ENCODE data around the gene CDH23.

CDH23 gene

DNA sequence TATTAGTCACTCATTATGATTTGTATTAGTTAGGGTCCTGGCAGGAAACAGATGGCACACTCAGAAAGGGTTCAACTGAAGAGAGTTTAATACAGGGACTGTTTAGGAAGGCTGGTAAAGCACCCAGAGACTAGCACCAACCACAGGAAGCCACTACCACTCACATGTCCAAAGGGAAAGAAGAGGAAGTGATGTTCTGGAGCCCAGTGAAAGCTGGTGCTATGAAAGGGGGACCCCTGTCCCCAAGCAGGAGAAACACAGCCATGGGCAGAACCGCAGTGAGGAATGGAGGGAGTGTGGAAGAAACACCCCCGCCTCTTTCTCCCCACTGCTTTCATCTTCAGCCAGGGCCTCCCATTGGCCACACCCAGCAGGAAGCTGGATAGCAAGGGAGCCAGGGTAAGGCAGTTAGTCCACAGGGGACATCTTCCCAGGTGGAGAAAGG is 379.8 kb downstream of the CDH23 start:
- peaks cover 4% of the 10 kb centered on the region for H3K79me1 ChIP-seq (ENCODE audit: low read length)
- H2AFZ ChIP-seq (ENCODE audit: insufficient read depth, low read length, poor library complexity), result no peak overlapping the region
- no peak overlapping the region for H3K14ac ChIP-seq (ENCODE audit: low read length)
- no peak overlapping the region for H3K18ac ChIP-seq (ENCODE audit: low read length)
- no peak for DNase-seq
- H2BK120ac ChIP-seq (ENCODE audit: insufficient read depth, low read length, poor library complexity), result no peak overlapping the region
- no peak overlapping the region for H2AK5ac ChIP-seq (ENCODE audit: low read length)
- no peak overlapping the region for H3K27ac ChIP-seq (ENCODE audit: low read depth, low read length)
- no peak overlapping the region for H3K4me3 ChIP-seq (ENCODE audit: low read depth, low read length)
- no peak overlapping the region for H4K12ac ChIP-seq (ENCODE audit: low read depth, low read length)
- no CpG with 5 or more reads among the region's 2 CpGs for WGBS (ENCODE audit: extremely low coverage, insufficient coverage, insufficient read length)
- peaks cover 5 to 8% of the 10 kb centered on the region in 2 experiments for H3K4me1 ChIP-seq (ENCODE audit: control insufficient read depth in 1 of 2, insufficient read depth in 2 of 2, low read length in 2 of 2)
- H3K9me3 ChIP-seq (ENCODE audit: insufficient read depth, low read depth, low read length), result peaks cover 3% of the 10 kb centered on the region
- H2BK12ac ChIP-seq (ENCODE audit: low read length), result no peak overlapping the region
- peaks cover 2% of the 10 kb centered on the region for H3K79me2 ChIP-seq (ENCODE audit: control insufficient read depth, insufficient read depth, low read length, poor library complexity)
- no peak overlapping the region for H3K23ac ChIP-seq (ENCODE audit: low read length)
- peaks cover 3% of the 10 kb centered on the region for H3K27me3 ChIP-seq (ENCODE audit: insufficient read depth, low read length)
- no peaks in the 10 kb centered on the region for H3K36me3 ChIP-seq (ENCODE audit: control insufficient read depth in 1 of 2, insufficient read depth in 2 of 2, low read length in 2 of 2)
- H3K4me2 ChIP-seq (ENCODE audit: low read length), result no peak overlapping the region
- H2BK5ac ChIP-seq (ENCODE audit: low read depth, low read length, poor library complexity), result no peak overlapping the region
- H3K4ac ChIP-seq (ENCODE audit: low read depth, low read length), result no peak overlapping the region
- no peak overlapping the region for H3K9ac ChIP-seq (ENCODE audit: low read length)
- no peak overlapping the region for H4K8ac ChIP-seq (ENCODE audit: low read depth, low read length)
- no peak overlapping the region for H4K91ac ChIP-seq (ENCODE audit: low read depth, low read length)

- peaks cover 3 to 8% of the 10 kb centered on the region in 2 experiments for H3K4me1 ChIP-seq (ENCODE audit: control insufficient read depth in 1 of 2, insufficient read depth in 2 of 2, low read length in 2 of 2)
- H4K8ac ChIP-seq (ENCODE audit: low read depth, low read length), result no peak overlapping the region
- no peak overlapping the region for H3K4me3 ChIP-seq (ENCODE audit: low read depth, low read length)
- no peak overlapping the region for H3K9ac ChIP-seq (ENCODE audit: low read length)
- H2AFZ ChIP-seq (ENCODE audit: insufficient read depth, low read length, poor library complexity), result no peak overlapping the region
- peaks cover 3% of the 10 kb centered on the region for H3K27me3 ChIP-seq (ENCODE audit: insufficient read depth, low read length)
- DNase-seq, result no peak
- H4K12ac ChIP-seq (ENCODE audit: low read depth, low read length), result no peak overlapping the region
- peaks cover 2% of the 10 kb centered on the region for H3K79me2 ChIP-seq (ENCODE audit: control insufficient read depth, insufficient read depth, low read length, poor library complexity)
- H2BK120ac ChIP-seq (ENCODE audit: insufficient read depth, low read length, poor library complexity), result no peak overlapping the region
- no peak overlapping the region for H2BK12ac ChIP-seq (ENCODE audit: low read length)
- H3K4ac ChIP-seq (ENCODE audit: low read depth, low read length), result no peak overlapping the region
- WGBS (ENCODE audit: extremely low coverage, insufficient coverage, insufficient read length), result no CpG with 5 or more reads among the region's 17 CpGs
- H3K36me3 ChIP-seq (ENCODE audit: control insufficient read depth in 1 of 2, insufficient read depth in 2 of 2, low read length in 2 of 2), result no peaks in the 10 kb centered on the region
- no peak overlapping the region for H3K27ac ChIP-seq (ENCODE audit: low read depth, low read length)
- no peak overlapping the region for H3K14ac ChIP-seq (ENCODE audit: low read length)
- H3K23ac ChIP-seq (ENCODE audit: low read length), result no peak overlapping the region
- no peak overlapping the region for H2BK5ac ChIP-seq (ENCODE audit: low read depth, low read length, poor library complexity)
- no peak overlapping the region for H3K18ac ChIP-seq (ENCODE audit: low read length)
- H4K91ac ChIP-seq (ENCODE audit: low read depth, low read length), result no peak overlapping the region
- H2AK5ac ChIP-seq (ENCODE audit: low read length), result no peak overlapping the region
- H3K4me2 ChIP-seq (ENCODE audit: low read length), result no peak overlapping the region
- peaks cover 3% of the 10 kb centered on the region for H3K9me3 ChIP-seq (ENCODE audit: insufficient read depth, low read depth, low read length)
- H3K79me1 ChIP-seq (ENCODE audit: low read length), result peaks cover 4% of the 10 kb centered on the region
Observed at GRCh38 chr10:71777213-71777985, 380.7 kb downstream of the CDH23 start.

DNA sequence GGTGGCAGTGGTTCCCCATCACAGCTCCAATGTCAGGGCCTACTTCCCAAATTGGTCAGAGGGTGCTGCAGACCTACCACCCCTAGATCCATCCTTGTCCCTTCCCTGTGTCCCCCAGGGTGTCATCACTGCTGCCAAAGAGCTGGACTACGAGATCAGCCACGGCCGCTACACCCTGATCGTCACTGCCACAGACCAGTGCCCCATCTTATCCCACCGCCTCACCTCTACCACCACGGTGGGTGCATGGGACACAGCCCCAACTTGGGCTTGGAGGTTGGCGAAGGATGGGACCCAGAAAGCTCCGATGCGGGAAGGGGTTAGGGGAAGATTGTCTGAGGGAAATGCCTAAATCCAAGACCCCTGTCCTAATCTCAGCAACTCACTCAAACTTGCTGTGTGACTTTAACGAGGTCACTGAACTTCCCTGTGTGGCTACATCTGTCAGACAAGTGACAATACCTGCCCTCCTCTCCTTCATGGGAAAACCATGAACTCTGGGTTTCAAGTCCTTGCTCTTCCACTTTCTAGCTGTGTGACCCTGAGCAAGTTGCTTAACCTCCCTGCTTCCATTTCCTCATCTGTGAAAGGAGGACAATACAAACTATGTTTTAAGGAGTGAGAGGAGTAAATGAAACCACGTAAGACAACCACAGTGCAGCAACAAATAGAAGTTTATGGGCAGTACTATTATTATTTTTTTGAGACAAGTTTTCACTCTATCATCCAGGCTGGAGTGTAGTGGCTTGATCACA is 381.5 kb downstream of the CDH23 start:
- H4K12ac ChIP-seq (ENCODE audit: low read depth, low read length), result no peak overlapping the region

DNA sequence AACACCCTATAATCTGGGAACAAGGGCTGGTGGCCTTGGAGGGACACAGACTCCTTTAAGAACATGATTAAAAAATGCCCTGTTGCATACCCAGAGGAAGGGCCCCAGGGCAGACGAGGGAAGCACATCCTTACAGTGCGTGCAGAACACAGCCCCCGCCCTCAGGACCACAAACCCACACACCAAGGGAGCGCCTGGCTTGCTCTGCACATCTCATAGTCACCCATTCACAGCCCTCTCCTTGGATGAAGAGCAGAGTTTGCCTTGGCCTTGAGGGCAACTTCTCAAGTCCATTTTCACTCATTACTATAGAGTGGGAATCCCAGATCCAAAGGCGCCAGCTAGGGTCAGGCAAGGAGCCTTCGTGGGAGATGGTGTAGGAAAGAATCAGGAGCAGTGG is 382.9 kb downstream of the CDH23 start:
- no peak overlapping the region for H3K4me2 ChIP-seq (ENCODE audit: low read length)
- H3K4ac ChIP-seq (ENCODE audit: low read depth, low read length), result no peak overlapping the region
- no peaks in the 10 kb centered on the region for H3K36me3 ChIP-seq (ENCODE audit: control insufficient read depth in 1 of 2, insufficient read depth in 2 of 2, low read length in 2 of 2)
- no peaks in the 10 kb centered on the region for H3K79me1 ChIP-seq (ENCODE audit: low read length)
- no peak overlapping the region for H3K4me3 ChIP-seq (ENCODE audit: low read depth, low read length)
- H2BK120ac ChIP-seq (ENCODE audit: insufficient read depth, low read length, poor library complexity), result no peak overlapping the region
- H3K4me1 ChIP-seq (ENCODE audit: control insufficient read depth in 1 of 2, insufficient read depth in 2 of 2, low read length in 2 of 2), result no peaks in the 10 kb centered on the region
- no peak overlapping the region for H3K23ac ChIP-seq (ENCODE audit: low read length)
- H2BK12ac ChIP-seq (ENCODE audit: low read length), result no peak overlapping the region
- H4K12ac ChIP-seq (ENCODE audit: low read depth, low read length), result no peak overlapping the region
- H4K8ac ChIP-seq (ENCODE audit: low read depth, low read length), result no peak overlapping the region
- H3K79me2 ChIP-seq (ENCODE audit: control insufficient read depth, insufficient read depth, low read length, poor library complexity), result no peaks in the 10 kb centered on the region
- no peak overlapping the region for H3K9ac ChIP-seq (ENCODE audit: low read length)
- H3K9me3 ChIP-seq (ENCODE audit: insufficient read depth, low read depth, low read length), result peaks cover 3% of the 10 kb centered on the region
- H3K18ac ChIP-seq (ENCODE audit: low read length), result no peak overlapping the region
- no peak for DNase-seq
- H2BK5ac ChIP-seq (ENCODE audit: low read depth, low read length, poor library complexity), result no peak overlapping the region
- no peak overlapping the region for H3K14ac ChIP-seq (ENCODE audit: low read length)
- no peak overlapping the region for H2AK5ac ChIP-seq (ENCODE audit: low read length)
- WGBS (ENCODE audit: extremely low coverage, insufficient coverage, insufficient read length), result no CpG with 5 or more reads among the region's 6 CpGs
- no peak overlapping the region for H4K91ac ChIP-seq (ENCODE audit: low read depth, low read length)
- no peak overlapping the region for H2AFZ ChIP-seq (ENCODE audit: insufficient read depth, low read length, poor library complexity)
- no peak overlapping the region for H3K27ac ChIP-seq (ENCODE audit: low read depth, low read length)
- no peaks in the 10 kb centered on the region for H3K27me3 ChIP-seq (ENCODE audit: insufficient read depth, low read length)

More for the DNA sequence above, 381.5 kb downstream of the CDH23 start:
- no peak overlapping the region for H2BK5ac ChIP-seq (ENCODE audit: low read depth, low read length, poor library complexity)
- peaks cover 2 to 3% of the 10 kb centered on the region in 2 experiments for H3K4me1 ChIP-seq (ENCODE audit: control insufficient read depth in 1 of 2, insufficient read depth in 2 of 2, low read length in 2 of 2)
- no peak overlapping the region for H3K27ac ChIP-seq (ENCODE audit: low read depth, low read length)
- no peak for DNase-seq
- H2BK12ac ChIP-seq (ENCODE audit: low read length), result no peak overlapping the region
- no CpG with 5 or more reads among the region's 11 CpGs for WGBS (ENCODE audit: extremely low coverage, insufficient coverage, insufficient read length)
- H3K79me2 ChIP-seq (ENCODE audit: control insufficient read depth, insufficient read depth, low read length, poor library complexity), result peaks cover under 1% of the 10 kb centered on the region
- H3K4me3 ChIP-seq (ENCODE audit: low read depth, low read length), result no peak overlapping the region
- H3K79me1 ChIP-seq (ENCODE audit: low read length), result peaks cover under 1% of the 10 kb centered on the region
- no peak overlapping the region for H4K8ac ChIP-seq (ENCODE audit: low read depth, low read length)
- H2AFZ ChIP-seq (ENCODE audit: insufficient read depth, low read length, poor library complexity), result no peak overlapping the region
- H4K91ac ChIP-seq (ENCODE audit: low read depth, low read length), result no peak overlapping the region
- no peak overlapping the region for H2BK120ac ChIP-seq (ENCODE audit: insufficient read depth, low read length, poor library complexity)
- H3K9me3 ChIP-seq (ENCODE audit: insufficient read depth, low read depth, low read length), result peaks cover 3% of the 10 kb centered on the region
- H3K18ac ChIP-seq (ENCODE audit: low read length), result no peak overlapping the region
- no peak overlapping the region for H3K4me2 ChIP-seq (ENCODE audit: low read length)
- H3K14ac ChIP-seq (ENCODE audit: low read length), result no peak overlapping the region
- no peak overlapping the region for H3K4ac ChIP-seq (ENCODE audit: low read depth, low read length)
- H3K23ac ChIP-seq (ENCODE audit: low read length), result no peak overlapping the region
- H3K36me3 ChIP-seq (ENCODE audit: control insufficient read depth in 1 of 2, insufficient read depth in 2 of 2, low read length in 2 of 2), result no peaks in the 10 kb centered on the region
- no peaks in the 10 kb centered on the region for H3K27me3 ChIP-seq (ENCODE audit: insufficient read depth, low read length)
- no peak overlapping the region for H2AK5ac ChIP-seq (ENCODE audit: low read length)
- no peak overlapping the region for H3K9ac ChIP-seq (ENCODE audit: low read length)
